GM23338 (cell line): ENCODE results near the gene DMRT1. TPM values are rescaled to one million over a fixed set of nuclear protein-coding genes. Genes with fewer than 3 reads are reported as not detected.
A peak's percentile ranks its signal among the peaks of the same experiment; 100 is the strongest.

ENCODE experiments used
- ATAC-seq: fragments of 200-7000 bp; cut with Tn5 transposase; 3 replicates; pipeline ENCODE4 v1.9.1; 2020
- DNase-seq: peaks from one replicate; pipeline ENCODE4 v3.0.0-alpha.2; 2015; ENCODE audit warnings: low spot score
- H2AFZ ChIP-seq: fragments of 200-600 bp; sonication (generic); 2 replicates; pipeline ENCODE4 v1.8.0; 2016; ENCODE audit warnings: antibody characterized with exemption, mild to moderate bottlenecking, moderate library complexity
- H3F3A ChIP-seq: fragments of 200-600 bp; sonication (generic); replicated peaks from 2 replicates; pipeline ENCODE4 v1.8.0; 2017; ENCODE audit warnings: antibody characterized with exemption, mixed run types, low read depth
- H3K27ac ChIP-seq: fragments of 200-600 bp; sonication (generic); 2 replicates; pipeline ENCODE4 v1.6.1; 2016; ENCODE audit warnings: low read depth
- H3K27me3 ChIP-seq: fragments of 200-600 bp; sonication (generic); 2 replicates; pipeline ENCODE4 v1.8.0; 2016; ENCODE audit warnings: mild to moderate bottlenecking, mixed run types, moderate library complexity; ENCODE audit not compliant: insufficient read depth
- H3K36me3 ChIP-seq: fragments of 200-600 bp; sonication (generic); 2 replicates; pipeline ENCODE4 v1.8.0; 2016; ENCODE audit warnings: mild to moderate bottlenecking; ENCODE audit not compliant: insufficient read depth
- H3K4me1 ChIP-seq: fragments of 200-600 bp; sonication (generic); 2 replicates; pipeline ENCODE4 v1.8.0; 2016; ENCODE audit warnings: mild to moderate bottlenecking, moderate library complexity; ENCODE audit not compliant: insufficient read depth
- H3K4me2 ChIP-seq: fragments of 200-600 bp; sonication (generic); 2 replicates; pipeline ENCODE4 v1.7.1; 2017; ENCODE audit warnings: mixed run types
- H3K4me3 ChIP-seq: fragments of 200-600 bp; sonication (generic); 2 replicates; pipeline ENCODE4 v1.6.1; 2016; ENCODE audit warnings: mixed run types
- H3K79me2 ChIP-seq: fragments of 200-600 bp; sonication (generic); replicated peaks from 2 replicates; pipeline ENCODE4 v1.8.0; 2017; ENCODE audit warnings: mild to moderate bottlenecking; ENCODE audit not compliant: insufficient read depth
- H3K9me2 ChIP-seq: fragments of 200-600 bp; sonication (generic); 2 replicates; pipeline ENCODE4 v1.8.0; 2017; ENCODE audit not compliant: insufficient read depth
- H4K20me1 ChIP-seq: fragments of 200-600 bp; sonication (generic); replicated peaks from 2 replicates; pipeline ENCODE4 v1.8.0; 2017; ENCODE audit warnings: mild to moderate bottlenecking; ENCODE audit not compliant: insufficient read depth
- H3K27ac Mint-ChIP-seq: 2 replicates; pipeline ENCODE4 v1.8.0; 2020; ENCODE audit warnings: inconsistent platforms, mild to moderate bottlenecking, moderate library complexity, mixed read lengths
- H3K27me3 Mint-ChIP-seq: 3 replicates; pipeline ENCODE4 v1.8.0; 2022; ENCODE audit warnings: low read depth, mild to moderate bottlenecking, moderate library complexity, mixed read lengths, inconsistent platforms; ENCODE audit not compliant: insufficient read depth, poor library complexity
- H3K36me3 Mint-ChIP-seq: 3 replicates; pipeline ENCODE4 v1.8.0; 2021; ENCODE audit warnings: low read depth, mild to moderate bottlenecking, inconsistent platforms, moderate library complexity, mixed read lengths
- H3K4me1 Mint-ChIP-seq: 3 replicates; pipeline ENCODE4 v1.8.0; 2020; ENCODE audit warnings: mild to moderate bottlenecking, inconsistent platforms, mixed read lengths
- H3K4me3 Mint-ChIP-seq: 3 replicates; pipeline ENCODE4 v1.8.0; 2021; ENCODE audit warnings: moderate library complexity, mild to moderate bottlenecking, inconsistent platforms, mixed read lengths
- H3K9me3 Mint-ChIP-seq: 3 replicates; pipeline ENCODE4 v1.8.0; 2020; ENCODE audit warnings: moderate library complexity, mild to moderate bottlenecking, inconsistent platforms, mixed read lengths
- EZH2 ChIP-seq: fragments of 200-600 bp; sonication (generic); IDR thresholded peaks from one replicate; pipeline ENCODE4 v1.8.0; 2017; ENCODE audit warnings: antibody characterized with exemption, mild to moderate bottlenecking, low read depth; ENCODE audit not compliant: unreplicated experiment
- EZH2phosphoT487 ChIP-seq: fragments of 200-600 bp; sonication (generic); IDR thresholded peaks from one replicate; pipeline ENCODE4 v1.8.1; 2018; ENCODE audit warnings: antibody characterized with exemption; ENCODE audit not compliant: unreplicated experiment
- ZNF331 ChIP-seq: fragments of 250-450 bp; sonication (Bioruptor Pico); IDR thresholded peaks from 2 replicates; pipeline ENCODE4 v1.5.0; 2020; ENCODE audit warnings: low read depth, mild to moderate bottlenecking, moderate library complexity
- polyA plus RNA-seq: library from polyadenylated mRNA; unstranded; fragments of >200 nt; fragmentation: Nextera tagmentation; extraction: Ambion mirVana; gene quantifications from 2 replicates; pipeline ENCODE4 v1.2.1, GENCODE V29; 2016
- total RNA-seq: library from RNA; depleted of rRNA; stranded (reverse); fragments of >200 nt; shearing (Covaris generic); gene quantifications from 2 replicates; pipeline ENCODE4 v1.2.3, GENCODE V29; 2014
- TF ChIP-seq, protein P1 (sequence below): fragments of 250-450 bp; sonication (Bioruptor Pico); IDR thresholded peaks from 2 replicates; pipeline ENCODE4 v1.5.0; 2020; ENCODE audit warnings: mild to moderate bottlenecking, moderate library complexity
- TF ChIP-seq, protein P2 (sequence below): IDR thresholded peaks from one replicate; pipeline ENCODE4 v1.6.1; 2018; ENCODE audit warnings: antibody characterized with exemption; ENCODE audit not compliant: unreplicated experiment

The DMRT1 gene
- total and polyA plus RNA-seq, 2 experiments from 2014 or later, result not detected

DNA sequence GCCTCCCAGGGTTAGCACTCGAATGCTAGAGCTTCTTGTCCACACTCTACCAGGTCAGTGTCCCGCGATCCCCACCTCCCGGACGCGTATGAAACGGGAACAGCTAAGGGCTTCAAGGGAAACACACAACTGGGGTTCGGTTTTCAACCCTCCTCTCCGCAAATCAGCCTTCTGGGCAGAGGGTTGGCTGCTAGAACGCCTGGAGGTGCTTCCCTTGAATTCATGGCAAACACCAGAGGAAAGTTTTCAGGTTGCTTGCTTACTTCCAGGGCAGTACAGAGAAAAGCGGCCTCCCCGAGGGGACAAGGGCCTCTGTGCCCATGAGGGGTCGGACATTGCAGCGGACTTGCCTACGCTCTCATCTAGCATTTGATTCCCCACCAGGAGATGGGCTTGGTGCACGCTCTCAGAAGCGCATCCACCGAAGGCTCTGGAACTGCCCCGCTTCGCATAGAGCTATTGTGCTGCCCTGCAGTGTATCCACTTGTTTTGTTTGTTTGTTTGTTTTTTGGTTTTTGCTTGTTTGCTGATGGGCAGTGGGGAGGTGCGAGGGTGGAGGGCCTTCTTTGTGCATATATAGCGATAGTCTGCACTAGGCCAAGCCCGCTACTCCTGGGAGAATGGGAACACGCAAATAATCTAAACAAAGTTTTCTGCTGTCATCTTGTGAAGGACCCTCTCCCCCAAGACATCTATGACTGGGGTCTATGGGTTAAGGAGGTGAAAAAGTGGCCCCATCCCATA, 133.7 kb downstream of the DMRT1 start (continued):
- TF ChIP-seq, protein P1, sequence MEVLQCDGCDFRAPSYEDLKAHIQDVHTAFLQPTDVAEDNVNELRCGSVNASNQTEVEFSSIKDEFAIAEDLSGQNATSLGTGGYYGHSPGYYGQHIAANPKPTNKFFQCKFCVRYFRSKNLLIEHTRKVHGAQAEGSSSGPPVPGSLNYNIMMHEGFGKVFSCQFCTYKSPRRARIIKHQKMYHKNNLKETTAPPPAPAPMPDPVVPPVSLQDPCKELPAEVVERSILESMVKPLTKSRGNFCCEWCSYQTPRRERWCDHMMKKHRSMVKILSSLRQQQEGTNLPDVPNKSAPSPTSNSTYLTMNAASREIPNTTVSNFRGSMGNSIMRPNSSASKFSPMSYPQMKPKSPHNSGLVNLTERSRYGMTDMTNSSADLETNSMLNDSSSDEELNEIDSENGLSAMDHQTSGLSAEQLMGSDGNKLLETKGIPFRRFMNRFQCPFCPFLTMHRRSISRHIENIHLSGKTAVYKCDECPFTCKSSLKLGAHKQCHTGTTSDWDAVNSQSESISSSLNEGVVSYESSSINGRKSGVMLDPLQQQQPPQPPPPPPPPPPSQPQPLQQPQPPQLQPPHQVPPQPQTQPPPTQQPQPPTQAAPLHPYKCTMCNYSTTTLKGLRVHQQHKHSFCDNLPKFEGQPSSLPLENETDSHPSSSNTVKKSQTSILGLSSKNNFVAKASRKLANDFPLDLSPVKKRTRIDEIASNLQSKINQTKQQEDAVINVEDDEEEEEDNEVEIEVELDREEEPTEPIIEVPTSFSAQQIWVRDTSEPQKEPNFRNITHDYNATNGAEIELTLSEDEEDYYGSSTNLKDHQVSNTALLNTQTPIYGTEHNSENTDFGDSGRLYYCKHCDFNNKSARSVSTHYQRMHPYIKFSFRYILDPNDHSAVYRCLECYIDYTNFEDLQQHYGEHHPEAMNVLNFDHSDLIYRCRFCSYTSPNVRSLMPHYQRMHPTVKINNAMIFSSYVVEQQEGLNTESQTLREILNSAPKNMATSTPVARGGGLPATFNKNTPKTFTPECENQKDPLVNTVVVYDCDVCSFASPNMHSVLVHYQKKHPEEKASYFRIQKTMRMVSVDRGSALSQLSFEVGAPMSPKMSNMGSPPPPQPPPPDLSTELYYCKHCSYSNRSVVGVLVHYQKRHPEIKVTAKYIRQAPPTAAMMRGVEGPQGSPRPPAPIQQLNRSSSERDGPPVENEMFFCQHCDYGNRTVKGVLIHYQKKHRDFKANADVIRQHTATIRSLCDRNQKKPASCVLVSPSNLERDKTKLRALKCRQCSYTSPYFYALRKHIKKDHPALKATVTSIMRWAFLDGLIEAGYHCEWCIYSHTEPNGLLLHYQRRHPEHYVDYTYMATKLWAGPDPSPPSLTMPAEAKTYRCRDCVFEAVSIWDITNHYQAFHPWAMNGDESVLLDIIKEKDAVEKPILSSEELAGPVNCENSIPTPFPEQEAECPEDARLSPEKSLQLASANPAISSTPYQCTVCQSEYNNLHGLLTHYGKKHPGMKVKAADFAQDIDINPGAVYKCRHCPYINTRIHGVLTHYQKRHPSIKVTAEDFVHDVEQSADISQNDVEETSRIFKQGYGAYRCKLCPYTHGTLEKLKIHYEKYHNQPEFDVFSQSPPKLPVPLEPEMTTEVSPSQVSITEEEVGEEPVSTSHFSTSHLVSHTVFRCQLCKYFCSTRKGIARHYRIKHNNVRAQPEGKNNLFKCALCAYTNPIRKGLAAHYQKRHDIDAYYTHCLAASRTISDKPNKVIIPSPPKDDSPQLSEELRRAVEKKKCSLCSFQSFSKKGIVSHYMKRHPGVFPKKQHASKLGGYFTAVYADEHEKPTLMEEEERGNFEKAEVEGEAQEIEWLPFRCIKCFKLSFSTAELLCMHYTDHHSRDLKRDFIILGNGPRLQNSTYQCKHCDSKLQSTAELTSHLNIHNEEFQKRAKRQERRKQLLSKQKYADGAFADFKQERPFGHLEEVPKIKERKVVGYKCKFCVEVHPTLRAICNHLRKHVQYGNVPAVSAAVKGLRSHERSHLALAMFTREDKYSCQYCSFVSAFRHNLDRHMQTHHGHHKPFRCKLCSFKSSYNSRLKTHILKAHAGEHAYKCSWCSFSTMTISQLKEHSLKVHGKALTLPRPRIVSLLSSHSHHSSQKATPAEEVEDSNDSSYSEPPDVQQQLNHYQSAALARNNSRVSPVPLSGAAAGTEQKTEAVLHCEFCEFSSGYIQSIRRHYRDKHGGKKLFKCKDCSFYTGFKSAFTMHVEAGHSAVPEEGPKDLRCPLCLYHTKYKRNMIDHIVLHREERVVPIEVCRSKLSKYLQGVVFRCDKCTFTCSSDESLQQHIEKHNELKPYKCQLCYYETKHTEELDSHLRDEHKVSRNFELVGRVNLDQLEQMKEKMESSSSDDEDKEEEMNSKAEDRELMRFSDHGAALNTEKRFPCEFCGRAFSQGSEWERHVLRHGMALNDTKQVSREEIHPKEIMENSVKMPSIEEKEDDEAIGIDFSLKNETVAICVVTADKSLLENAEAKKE (CRISPR knock-in tag), result no peak
- TF ChIP-seq ZNF331, result no peak

DNA sequence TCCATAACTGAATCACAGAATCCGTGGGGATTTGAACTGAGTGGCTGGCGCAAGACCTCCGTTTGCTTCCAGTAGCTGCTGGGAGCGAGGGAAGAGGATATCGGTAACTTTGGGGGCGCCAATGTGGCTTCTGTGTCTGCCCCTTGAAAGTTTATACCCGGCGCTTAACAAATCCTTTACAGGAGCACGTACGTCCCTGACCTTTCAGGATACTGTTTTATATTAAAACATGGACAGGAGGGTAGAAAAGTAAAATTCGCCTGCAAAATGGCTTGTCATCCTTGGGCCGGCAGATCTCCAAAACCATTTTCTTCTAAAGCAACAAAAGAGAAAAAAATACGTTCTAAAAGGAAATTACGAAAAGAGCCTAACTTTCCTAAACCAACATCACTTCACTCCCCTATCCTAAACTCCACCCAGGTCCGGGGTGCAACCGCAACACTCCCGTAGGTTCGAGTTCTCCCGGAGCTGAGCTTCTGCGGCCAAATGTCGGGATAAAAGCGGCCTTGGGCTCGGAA, 134.3 kb downstream of the DMRT1 start:
- ATAC-seq (no peak), DNase-seq (no peak)
- Histone ChIP-seq H3K4me2 (peak overlapping the region; percentile 91), H3K36me3 (no peaks in the 10 kb centered on the region), H3K27me3 (peaks cover 100% of the 10 kb centered on the region), H3K4me3 (peak overlapping the region; percentile 70), H3K79me2 (no peaks in the 10 kb centered on the region), H3K27ac (no peak overlapping the region), H3K9me2 (no peaks in the 10 kb centered on the region), H3K4me1 (peaks cover 42% of the 10 kb centered on the region), H2AFZ (peak overlapping the region; percentile 40), H3F3A (peaks cover 22% of the 10 kb centered on the region), H4K20me1 (peaks cover 44% of the 10 kb centered on the region)
- Mint-ChIP-seq H3K4me1 (peaks cover 45% of the 10 kb centered on the region), H3K9me3 (no peaks in the 10 kb centered on the region; the same call in 2 of the 3 replicates), H3K36me3 (no peaks in the 10 kb centered on the region), H3K4me3 (peak overlapping the region; percentile 67), H3K27ac (no peak overlapping the region), H3K27me3 (peaks cover 92% of the 10 kb centered on the region)
- TF ChIP-seq, protein P2, sequence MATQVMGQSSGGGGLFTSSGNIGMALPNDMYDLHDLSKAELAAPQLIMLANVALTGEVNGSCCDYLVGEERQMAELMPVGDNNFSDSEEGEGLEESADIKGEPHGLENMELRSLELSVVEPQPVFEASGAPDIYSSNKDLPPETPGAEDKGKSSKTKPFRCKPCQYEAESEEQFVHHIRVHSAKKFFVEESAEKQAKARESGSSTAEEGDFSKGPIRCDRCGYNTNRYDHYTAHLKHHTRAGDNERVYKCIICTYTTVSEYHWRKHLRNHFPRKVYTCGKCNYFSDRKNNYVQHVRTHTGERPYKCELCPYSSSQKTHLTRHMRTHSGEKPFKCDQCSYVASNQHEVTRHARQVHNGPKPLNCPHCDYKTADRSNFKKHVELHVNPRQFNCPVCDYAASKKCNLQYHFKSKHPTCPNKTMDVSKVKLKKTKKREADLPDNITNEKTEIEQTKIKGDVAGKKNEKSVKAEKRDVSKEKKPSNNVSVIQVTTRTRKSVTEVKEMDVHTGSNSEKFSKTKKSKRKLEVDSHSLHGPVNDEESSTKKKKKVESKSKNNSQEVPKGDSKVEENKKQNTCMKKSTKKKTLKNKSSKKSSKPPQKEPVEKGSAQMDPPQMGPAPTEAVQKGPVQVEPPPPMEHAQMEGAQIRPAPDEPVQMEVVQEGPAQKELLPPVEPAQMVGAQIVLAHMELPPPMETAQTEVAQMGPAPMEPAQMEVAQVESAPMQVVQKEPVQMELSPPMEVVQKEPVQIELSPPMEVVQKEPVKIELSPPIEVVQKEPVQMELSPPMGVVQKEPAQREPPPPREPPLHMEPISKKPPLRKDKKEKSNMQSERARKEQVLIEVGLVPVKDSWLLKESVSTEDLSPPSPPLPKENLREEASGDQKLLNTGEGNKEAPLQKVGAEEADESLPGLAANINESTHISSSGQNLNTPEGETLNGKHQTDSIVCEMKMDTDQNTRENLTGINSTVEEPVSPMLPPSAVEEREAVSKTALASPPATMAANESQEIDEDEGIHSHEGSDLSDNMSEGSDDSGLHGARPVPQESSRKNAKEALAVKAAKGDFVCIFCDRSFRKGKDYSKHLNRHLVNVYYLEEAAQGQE, result no peak
- TF ChIP-seq EZH2phosphoT487, result peak; percentile 98
- peak; percentile 99 for TF ChIP-seq EZH2
